ENCODE data around the gene PARD6A.

PARD6A gene

DNA sequence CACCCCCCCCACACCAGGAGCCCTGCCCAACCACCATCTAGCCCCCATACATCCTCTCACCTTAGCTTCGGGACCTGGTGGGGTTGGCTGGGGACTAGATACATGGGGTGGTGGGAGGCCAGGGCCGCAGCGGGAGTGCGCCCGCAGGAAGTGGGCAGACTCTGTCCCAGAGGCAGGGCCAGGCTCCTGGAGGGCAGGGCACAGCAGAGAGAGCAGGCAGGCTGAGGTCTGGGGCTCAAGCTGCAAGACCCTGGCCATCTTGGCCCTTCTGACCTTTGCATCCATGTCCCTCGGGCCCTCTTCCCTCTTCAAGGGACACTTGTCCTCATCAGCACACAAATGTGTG is 3.1 kb downstream of the PARD6A start:
- Histone ChIP-seq H3K4me3 (replicated peaks; ENCODE audit: insufficient read depth, low read length) (no peak overlapping the region), H3K27ac (replicated peaks) (no peak overlapping the region), H3K27me3 (ENCODE audit: insufficient read depth, poor library complexity, severe bottlenecking) (no peaks in the 10 kb centered on the region)
- TF ChIP-seq CTCF (IDR thresholded peaks at IDR 0.05; ENCODE audit: insufficient read depth, low read length) = no peak
- no peak for TF ChIP-seq SPI1 (IDR thresholded peaks at IDR 0.05; ENCODE audit: borderline replicate concordance, low read depth)
- no peak for TF ChIP-seq POLR2AphosphoS5 (IDR thresholded peaks at IDR 0.05; ENCODE audit: low read depth)
- TF ChIP-seq, protein P1, sequence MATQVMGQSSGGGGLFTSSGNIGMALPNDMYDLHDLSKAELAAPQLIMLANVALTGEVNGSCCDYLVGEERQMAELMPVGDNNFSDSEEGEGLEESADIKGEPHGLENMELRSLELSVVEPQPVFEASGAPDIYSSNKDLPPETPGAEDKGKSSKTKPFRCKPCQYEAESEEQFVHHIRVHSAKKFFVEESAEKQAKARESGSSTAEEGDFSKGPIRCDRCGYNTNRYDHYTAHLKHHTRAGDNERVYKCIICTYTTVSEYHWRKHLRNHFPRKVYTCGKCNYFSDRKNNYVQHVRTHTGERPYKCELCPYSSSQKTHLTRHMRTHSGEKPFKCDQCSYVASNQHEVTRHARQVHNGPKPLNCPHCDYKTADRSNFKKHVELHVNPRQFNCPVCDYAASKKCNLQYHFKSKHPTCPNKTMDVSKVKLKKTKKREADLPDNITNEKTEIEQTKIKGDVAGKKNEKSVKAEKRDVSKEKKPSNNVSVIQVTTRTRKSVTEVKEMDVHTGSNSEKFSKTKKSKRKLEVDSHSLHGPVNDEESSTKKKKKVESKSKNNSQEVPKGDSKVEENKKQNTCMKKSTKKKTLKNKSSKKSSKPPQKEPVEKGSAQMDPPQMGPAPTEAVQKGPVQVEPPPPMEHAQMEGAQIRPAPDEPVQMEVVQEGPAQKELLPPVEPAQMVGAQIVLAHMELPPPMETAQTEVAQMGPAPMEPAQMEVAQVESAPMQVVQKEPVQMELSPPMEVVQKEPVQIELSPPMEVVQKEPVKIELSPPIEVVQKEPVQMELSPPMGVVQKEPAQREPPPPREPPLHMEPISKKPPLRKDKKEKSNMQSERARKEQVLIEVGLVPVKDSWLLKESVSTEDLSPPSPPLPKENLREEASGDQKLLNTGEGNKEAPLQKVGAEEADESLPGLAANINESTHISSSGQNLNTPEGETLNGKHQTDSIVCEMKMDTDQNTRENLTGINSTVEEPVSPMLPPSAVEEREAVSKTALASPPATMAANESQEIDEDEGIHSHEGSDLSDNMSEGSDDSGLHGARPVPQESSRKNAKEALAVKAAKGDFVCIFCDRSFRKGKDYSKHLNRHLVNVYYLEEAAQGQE (IDR thresholded peaks at IDR 0.05; ENCODE audit: insufficient replicate concordance, low read depth) = no peak
- TF ChIP-seq GABPA (IDR thresholded peaks at IDR 0.05; ENCODE audit: low read depth) = no peak
- no peak for DNase-seq (ENCODE audit: low read depth in 1 of 2, low spot score in 1 of 2)

DNA sequence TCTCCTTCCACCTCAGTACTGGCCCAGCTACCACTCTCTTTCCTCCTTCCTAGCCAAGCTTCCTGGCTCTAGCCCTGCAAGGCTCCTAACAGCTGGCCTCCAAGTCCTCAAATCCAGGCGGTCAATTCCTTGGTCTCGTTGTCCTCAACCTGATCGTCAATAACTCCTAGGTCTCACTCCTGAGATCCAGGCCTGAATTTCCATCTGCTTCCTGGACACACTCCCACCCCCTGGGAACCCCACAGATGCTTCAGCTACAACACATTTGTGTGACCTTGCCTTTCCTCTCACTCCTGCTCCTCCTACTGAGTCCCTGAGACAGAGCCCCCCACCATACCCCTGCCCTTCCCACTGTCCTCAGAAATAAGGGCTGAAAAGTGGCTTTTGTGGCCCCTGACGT is 3.5 kb downstream of the PARD6A start:
- TF ChIP-seq POLR2AphosphoS5 (IDR thresholded peaks at IDR 0.05; ENCODE audit: low read depth) (no peak), CTCF (IDR thresholded peaks at IDR 0.05; ENCODE audit: insufficient read depth, low read length) (no peak)
- TF ChIP-seq, protein P1 (IDR thresholded peaks at IDR 0.05; ENCODE audit: insufficient replicate concordance, low read depth) = no peak
- Histone ChIP-seq H3K27me3 (ENCODE audit: insufficient read depth, poor library complexity, severe bottlenecking) (no peaks in the 10 kb centered on the region), H3K4me3 (replicated peaks; ENCODE audit: insufficient read depth, low read length) (no peak overlapping the region), H3K27ac (replicated peaks) (no peak overlapping the region)
- DNase-seq (ENCODE audit: low read depth in 1 of 2, low spot score in 1 of 2) = no peak

DNA sequence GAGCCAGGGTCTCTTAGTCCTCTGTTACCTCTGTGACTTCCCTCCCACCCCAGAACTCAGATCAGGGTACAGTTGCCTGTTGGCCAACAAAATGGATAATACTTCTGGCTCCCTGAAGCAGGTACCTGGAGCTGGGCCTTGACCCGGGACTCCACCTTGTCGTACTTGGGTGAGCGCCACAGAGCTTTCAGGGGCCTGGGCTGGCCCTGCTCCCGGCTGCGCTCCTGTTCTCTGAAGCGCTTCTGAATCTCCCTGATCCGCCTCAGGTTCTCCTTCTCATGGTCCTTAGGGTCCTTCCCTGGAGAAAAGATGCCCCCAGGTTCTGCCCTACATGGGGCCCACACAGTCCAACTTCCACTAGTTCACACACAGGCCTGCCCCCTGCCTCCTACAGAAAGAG is 4.1 kb downstream of the PARD6A start:
- Histone ChIP-seq H3K4me3 (replicated peaks; ENCODE audit: insufficient read depth, low read length) (no peak overlapping the region), H3K27ac (replicated peaks) (no peak overlapping the region), H3K27me3 (ENCODE audit: insufficient read depth, poor library complexity, severe bottlenecking) (no peaks in the 10 kb centered on the region)
- TF ChIP-seq CTCF (IDR thresholded peaks at IDR 0.05; ENCODE audit: insufficient read depth, low read length) (no peak), GABPA (IDR thresholded peaks at IDR 0.05; ENCODE audit: low read depth) (no peak), POLR2AphosphoS5 (IDR thresholded peaks at IDR 0.05; ENCODE audit: low read depth) (no peak), SPI1 (IDR thresholded peaks at IDR 0.05; ENCODE audit: borderline replicate concordance, low read depth) (no peak)
- TF ChIP-seq, protein P1 (IDR thresholded peaks at IDR 0.05; ENCODE audit: insufficient replicate concordance, low read depth) = no peak
- DNase-seq (ENCODE audit: low read depth in 1 of 2, low spot score in 1 of 2) = no peak

All from HL-60 (cell line).